Measurements from ENCODE around the gene MAMLD1.

MAMLD1 gene

DNA sequence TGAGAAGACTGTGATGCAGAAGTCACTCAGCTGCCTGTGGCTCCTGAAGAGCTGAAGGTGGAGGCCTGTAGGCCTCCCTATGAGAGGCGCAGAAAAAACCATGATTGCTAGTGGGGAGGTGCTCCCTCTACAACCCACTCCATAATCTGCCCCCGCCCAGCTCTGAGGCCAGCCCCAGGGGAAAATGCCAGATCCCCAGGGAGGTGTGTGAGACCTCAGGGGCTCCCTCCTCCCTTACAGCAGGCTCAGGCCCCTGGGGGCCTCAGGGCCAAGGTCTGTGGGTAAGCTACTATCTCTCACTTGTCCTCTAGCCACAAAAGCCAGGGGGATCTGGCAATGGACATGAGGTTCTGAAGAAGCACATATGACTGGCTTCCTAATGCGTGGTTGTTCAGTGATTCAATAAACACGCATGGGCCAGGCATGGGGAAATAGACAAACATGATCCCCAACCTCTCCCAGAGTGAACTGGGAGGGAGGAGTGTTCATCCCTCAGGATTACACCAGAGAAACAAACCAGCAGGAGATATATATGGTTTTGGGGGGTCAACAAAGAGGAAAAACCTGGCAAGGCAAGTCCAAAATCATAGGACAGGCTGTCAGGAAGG is 154.3 kb downstream of the MAMLD1 start:
- no peak overlapping the region for H3K4me3 ChIP-seq (ENCODE audit: low read depth in 1 of 2, low read length in 2 of 2)
- H3K27ac ChIP-seq (ENCODE audit: low read length) = no peak overlapping the region
- H3K36me3 ChIP-seq (ENCODE audit: control insufficient read depth in 1 of 2, insufficient read depth in 2 of 2, low read length in 2 of 2) = peaks cover 0 to 5% of the 10 kb centered on the region in 2 donors
- peaks cover 0 to 3% of the 10 kb centered on the region in 2 donors for H3K4me1 ChIP-seq (ENCODE audit: control insufficient read depth in 1 of 2, insufficient read depth in 2 of 2, low read length in 2 of 2)
- H3K27me3 ChIP-seq (ENCODE audit: low read depth, low read length) = no peaks in the 10 kb centered on the region
- no peaks in the 10 kb centered on the region for H3K9me3 ChIP-seq (ENCODE audit: control insufficient read depth in 1 of 2, low read length in 2 of 2)

DNA sequence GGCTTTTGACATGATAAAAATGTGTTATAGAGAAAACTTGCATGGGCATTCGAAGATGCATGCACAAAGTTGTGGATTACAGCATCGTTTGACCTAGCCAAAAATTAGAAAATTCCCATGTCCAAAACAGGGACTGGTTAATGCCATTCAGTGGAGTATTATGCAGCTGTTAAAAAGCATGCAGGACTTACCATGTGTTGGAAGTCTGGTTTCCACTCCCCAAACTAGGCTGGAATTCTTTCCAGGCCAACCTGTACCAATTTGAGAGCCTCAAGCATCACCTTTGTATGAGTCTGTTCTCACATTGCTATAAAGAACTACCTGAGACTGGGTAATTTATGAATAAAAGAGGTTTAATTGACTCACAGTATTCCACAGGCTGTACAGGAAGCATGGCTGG is 159.4 kb downstream of the MAMLD1 start:
- no peaks in the 10 kb centered on the region for H3K27me3 ChIP-seq (ENCODE audit: low read depth, low read length)
- H3K4me1 ChIP-seq (ENCODE audit: control insufficient read depth in 1 of 2, insufficient read depth in 2 of 2, low read length in 2 of 2) = peaks cover 0 to 9% of the 10 kb centered on the region in 2 donors
- H3K9me3 ChIP-seq (ENCODE audit: control insufficient read depth in 1 of 2, low read length in 2 of 2) = no peaks in the 10 kb centered on the region
- H3K27ac ChIP-seq (ENCODE audit: low read length) = no peak overlapping the region
- no peaks in the 10 kb centered on the region for H3K36me3 ChIP-seq (ENCODE audit: control insufficient read depth in 1 of 2, insufficient read depth in 2 of 2, low read length in 2 of 2)
- no peak overlapping the region for H3K4me3 ChIP-seq (ENCODE audit: low read depth in 1 of 2, low read length in 2 of 2)

- H3K9me3 ChIP-seq (ENCODE audit: control insufficient read depth in 1 of 2, low read length in 2 of 2) = no peaks in the 10 kb centered on the region
- H3K4me1 ChIP-seq (ENCODE audit: control insufficient read depth in 1 of 2, insufficient read depth in 2 of 2, low read length in 2 of 2) = peaks cover 0 to 6% of the 10 kb centered on the region in 2 donors
- no peaks in the 10 kb centered on the region for H3K36me3 ChIP-seq (ENCODE audit: control insufficient read depth in 1 of 2, insufficient read depth in 2 of 2, low read length in 2 of 2)
- H3K4me3 ChIP-seq (ENCODE audit: low read depth in 1 of 2, low read length in 2 of 2) = no peak overlapping the region
- no peak overlapping the region for H3K27ac ChIP-seq (ENCODE audit: low read length)
- no peaks in the 10 kb centered on the region for H3K27me3 ChIP-seq (ENCODE audit: low read depth, low read length)
Measured at GRCh38 chrX:150525061-150525919, 162.2 kb downstream of the MAMLD1 start.

DNA sequence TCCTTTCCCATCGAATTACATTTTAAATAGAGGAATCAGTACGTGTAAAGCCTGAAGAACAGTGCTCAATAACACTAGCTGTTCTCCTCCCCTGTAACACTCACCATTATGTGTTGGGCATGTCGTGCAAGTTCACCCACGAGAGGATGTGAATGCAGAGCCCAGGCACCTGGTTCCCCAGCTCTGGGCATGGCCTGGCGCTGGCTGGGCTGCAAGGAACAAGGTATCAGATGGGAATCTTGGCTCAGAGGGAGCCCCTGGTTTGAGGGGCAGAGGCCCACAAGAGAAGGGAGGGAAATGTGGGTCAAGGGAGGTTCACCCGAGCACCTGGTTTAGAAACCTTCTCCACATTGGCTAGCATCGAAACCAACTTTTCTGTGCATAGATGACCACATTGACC is 163.6 kb downstream of the MAMLD1 start:
- peaks cover 0 to 6% of the 10 kb centered on the region in 2 donors for H3K4me1 ChIP-seq (ENCODE audit: control insufficient read depth in 1 of 2, insufficient read depth in 2 of 2, low read length in 2 of 2)
- no peak overlapping the region for H3K27ac ChIP-seq (ENCODE audit: low read length)
- no peaks in the 10 kb centered on the region for H3K9me3 ChIP-seq (ENCODE audit: control insufficient read depth in 1 of 2, low read length in 2 of 2)
- H3K4me3 ChIP-seq (ENCODE audit: low read depth in 1 of 2, low read length in 2 of 2) = no peak overlapping the region
- no peaks in the 10 kb centered on the region for H3K27me3 ChIP-seq (ENCODE audit: low read depth, low read length)
- no peaks in the 10 kb centered on the region for H3K36me3 ChIP-seq (ENCODE audit: control insufficient read depth in 1 of 2, insufficient read depth in 2 of 2, low read length in 2 of 2)

- Histone ChIP-seq H3K36me3 (ENCODE audit: control insufficient read depth in 1 of 2, insufficient read depth in 2 of 2, low read length in 2 of 2) (no peaks in the 10 kb centered on the region), H3K9me3 (ENCODE audit: control insufficient read depth in 1 of 2, low read length in 2 of 2) (no peaks in the 10 kb centered on the region), H3K27me3 (ENCODE audit: low read depth, low read length) (no peaks in the 10 kb centered on the region), H3K4me3 (ENCODE audit: low read depth in 1 of 2, low read length in 2 of 2) (no peak overlapping the region), H3K4me1 (ENCODE audit: control insufficient read depth in 1 of 2, insufficient read depth in 2 of 2, low read length in 2 of 2) (peaks cover 0 to 6% of the 10 kb centered on the region in 2 donors), H3K27ac (ENCODE audit: low read length) (no peak overlapping the region)
Measured at GRCh38 chrX:150527108-150527507, 164.0 kb downstream of the MAMLD1 start.

DNA sequence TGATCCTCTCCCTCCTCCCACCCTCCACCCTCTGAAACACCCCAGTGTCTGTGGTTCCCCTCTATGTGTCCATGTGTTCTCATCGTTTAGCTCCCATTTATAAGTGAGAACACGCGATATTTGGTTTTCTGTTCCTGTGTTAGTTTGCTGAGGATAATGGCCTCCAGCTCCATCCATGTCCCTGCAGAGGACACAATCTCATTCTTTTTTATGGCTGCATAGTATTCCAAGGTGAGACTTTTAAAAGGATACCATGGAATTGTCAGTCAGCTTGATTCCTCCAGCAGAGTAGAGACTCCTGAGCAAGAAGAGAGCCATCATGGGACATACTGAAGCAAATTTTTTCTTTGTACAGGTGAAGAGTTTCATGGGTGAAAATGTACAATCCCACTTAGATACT is 166.5 kb downstream of the MAMLD1 start:
- H3K4me3 ChIP-seq (ENCODE audit: low read depth in 1 of 2, low read length in 2 of 2) = no peak overlapping the region
- H3K27ac ChIP-seq (ENCODE audit: low read length) = no peak overlapping the region
- H3K36me3 ChIP-seq (ENCODE audit: control insufficient read depth in 1 of 2, insufficient read depth in 2 of 2, low read length in 2 of 2) = no peaks in the 10 kb centered on the region
- H3K4me1 ChIP-seq (ENCODE audit: control insufficient read depth in 1 of 2, insufficient read depth in 2 of 2, low read length in 2 of 2) = peaks cover 0 to 6% of the 10 kb centered on the region in 2 donors
- no peaks in the 10 kb centered on the region for H3K27me3 ChIP-seq (ENCODE audit: low read depth, low read length)
- no peaks in the 10 kb centered on the region for H3K9me3 ChIP-seq (ENCODE audit: control insufficient read depth in 1 of 2, low read length in 2 of 2)

DNA sequence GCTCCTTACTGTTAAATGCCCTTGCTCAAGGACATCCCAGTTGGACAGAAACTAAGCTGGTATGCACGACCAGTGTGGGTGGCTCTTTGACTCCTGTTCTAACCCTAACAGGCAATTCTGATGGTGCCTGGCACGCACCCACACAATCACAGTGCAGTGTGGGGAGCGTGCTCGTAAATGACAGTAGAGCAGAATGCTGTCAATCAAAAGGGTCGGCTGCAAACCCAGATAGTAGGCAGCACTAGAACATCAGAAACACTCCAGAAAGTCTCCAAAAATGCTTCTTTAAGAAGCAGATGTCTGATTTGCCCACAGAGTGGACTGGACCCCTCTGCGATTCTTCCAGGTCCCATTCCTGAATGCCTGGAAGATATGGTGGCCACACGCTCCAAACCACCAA is 167.7 kb downstream of the MAMLD1 start:
- H3K4me1 ChIP-seq (ENCODE audit: control insufficient read depth in 1 of 2, insufficient read depth in 2 of 2, low read length in 2 of 2) = no peaks in the 10 kb centered on the region

GRCh38 chrX:150531467-150531866 is 168.3 kb downstream of the MAMLD1 start:
- H3K27ac ChIP-seq (ENCODE audit: low read length) = no peak overlapping the region
- H3K9me3 ChIP-seq (ENCODE audit: control insufficient read depth in 1 of 2, low read length in 2 of 2) = no peaks in the 10 kb centered on the region
- no peaks in the 10 kb centered on the region for H3K36me3 ChIP-seq (ENCODE audit: control insufficient read depth in 1 of 2, insufficient read depth in 2 of 2, low read length in 2 of 2)
- no peaks in the 10 kb centered on the region for H3K4me1 ChIP-seq (ENCODE audit: control insufficient read depth in 1 of 2, insufficient read depth in 2 of 2, low read length in 2 of 2)
- H3K27me3 ChIP-seq (ENCODE audit: low read depth, low read length) = no peaks in the 10 kb centered on the region
- H3K4me3 ChIP-seq (ENCODE audit: low read depth in 1 of 2, low read length in 2 of 2) = no peak overlapping the region

More for the DNA sequence above, 167.7 kb downstream of the MAMLD1 start:
- Histone ChIP-seq H3K27ac (ENCODE audit: low read length) (no peak overlapping the region), H3K36me3 (ENCODE audit: control insufficient read depth in 1 of 2, insufficient read depth in 2 of 2, low read length in 2 of 2) (no peaks in the 10 kb centered on the region), H3K27me3 (ENCODE audit: low read depth, low read length) (no peaks in the 10 kb centered on the region), H3K4me3 (ENCODE audit: low read depth in 1 of 2, low read length in 2 of 2) (no peak overlapping the region), H3K9me3 (ENCODE audit: control insufficient read depth in 1 of 2, low read length in 2 of 2) (no peaks in the 10 kb centered on the region)

DNA sequence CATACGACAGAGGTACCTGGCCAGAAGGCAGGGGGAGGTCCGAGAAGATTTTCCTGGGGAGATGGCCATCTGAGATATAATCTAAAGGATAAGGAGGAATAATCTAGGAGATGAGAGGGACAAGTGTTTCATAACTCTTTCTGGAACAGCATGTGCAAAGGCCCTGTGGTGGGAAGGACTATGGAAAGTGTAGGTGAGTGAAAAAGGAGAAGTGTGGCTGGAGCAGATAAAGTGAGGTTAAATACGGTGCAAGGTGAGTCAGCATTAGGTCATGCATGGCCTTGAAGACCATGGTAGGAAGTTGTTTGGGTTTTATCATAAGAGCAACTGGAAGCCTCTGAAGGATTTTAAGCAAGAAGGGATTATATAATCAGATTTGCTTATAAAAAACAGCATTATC is 170.7 kb downstream of the MAMLD1 start:
- Histone ChIP-seq H3K27ac (ENCODE audit: low read length) (no peak overlapping the region), H3K9me3 (ENCODE audit: control insufficient read depth in 1 of 2, low read length in 2 of 2) (peaks cover 0 to 7% of the 10 kb centered on the region in 2 donors), H3K4me3 (ENCODE audit: low read depth in 1 of 2, low read length in 2 of 2) (no peak overlapping the region), H3K36me3 (ENCODE audit: control insufficient read depth in 1 of 2, insufficient read depth in 2 of 2, low read length in 2 of 2) (no peaks in the 10 kb centered on the region), H3K4me1 (ENCODE audit: control insufficient read depth in 1 of 2, insufficient read depth in 2 of 2, low read length in 2 of 2) (no peaks in the 10 kb centered on the region), H3K27me3 (ENCODE audit: low read depth, low read length) (no peaks in the 10 kb centered on the region)

GRCh38 chrX:150536455-150537116 is 173.5 kb downstream of the MAMLD1 start:
- H3K4me3 ChIP-seq (ENCODE audit: low read depth in 1 of 2, low read length in 2 of 2) = no peak overlapping the region
- no peaks in the 10 kb centered on the region for H3K4me1 ChIP-seq (ENCODE audit: control insufficient read depth in 1 of 2, insufficient read depth in 2 of 2, low read length in 2 of 2)
- H3K27me3 ChIP-seq (ENCODE audit: low read depth, low read length) = no peaks in the 10 kb centered on the region
- peaks cover 0 to 7% of the 10 kb centered on the region in 2 donors for H3K9me3 ChIP-seq (ENCODE audit: control insufficient read depth in 1 of 2, low read length in 2 of 2)
- no peak overlapping the region for H3K27ac ChIP-seq (ENCODE audit: low read length)
- H3K36me3 ChIP-seq (ENCODE audit: control insufficient read depth in 1 of 2, insufficient read depth in 2 of 2, low read length in 2 of 2) = no peaks in the 10 kb centered on the region

DNA sequence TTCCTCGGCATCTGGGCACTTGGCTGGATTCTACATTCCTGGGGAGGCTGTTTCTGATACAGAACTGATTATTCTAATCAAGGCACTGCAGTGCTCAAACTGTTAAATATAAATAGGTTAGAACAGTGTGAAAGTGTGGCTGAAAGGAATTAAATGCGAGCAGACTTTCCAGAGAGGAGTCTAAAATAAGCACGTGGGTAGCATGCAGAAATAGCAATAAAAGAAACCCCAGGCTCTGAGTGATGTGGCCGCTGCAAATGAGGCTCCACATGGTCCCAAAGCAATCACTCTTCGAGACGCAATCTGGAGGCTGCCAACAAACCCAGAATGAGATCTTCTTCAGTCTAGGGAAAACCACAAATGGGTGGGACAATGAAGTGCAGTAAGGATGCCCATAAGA is 174.7 kb downstream of the MAMLD1 start:
- Histone ChIP-seq H3K4me3 (ENCODE audit: low read depth in 1 of 2, low read length in 2 of 2) (no peak overlapping the region), H3K27ac (ENCODE audit: low read length) (no peak overlapping the region), H3K36me3 (ENCODE audit: control insufficient read depth in 1 of 2, insufficient read depth in 2 of 2, low read length in 2 of 2) (no peaks in the 10 kb centered on the region), H3K4me1 (ENCODE audit: control insufficient read depth in 1 of 2, insufficient read depth in 2 of 2, low read length in 2 of 2) (no peaks in the 10 kb centered on the region), H3K27me3 (ENCODE audit: low read depth, low read length) (no peaks in the 10 kb centered on the region), H3K9me3 (ENCODE audit: control insufficient read depth in 1 of 2, low read length in 2 of 2) (peaks cover 0 to 7% of the 10 kb centered on the region in 2 donors)

Data from muscle layer of duodenum (tissue), 2 donors.